H1 (cell line): Measurements from ENCODE around the gene GPR63. TPM values are rescaled to one million over a fixed set of nuclear protein-coding genes. Genes with fewer than 3 reads are reported as not detected.

Source experiments
- CTCF ChIA-PET: fragments of 300-600 bp; sonication (Branson Sonifier 250); formaldehyde crosslinking; loops from one replicate; lab custom pipeline; 2021; ENCODE audit not compliant: partially characterized antibody; lab: Charles Lee
- POLR2A ChIA-PET: fragments of 300-600 bp; sonication (Branson Sonifier 250); formaldehyde crosslinking; loops from one replicate; lab custom pipeline; 2021; ENCODE audit warnings: inconsistent platforms; ENCODE audit not compliant: partially characterized antibody; lab: Charles Lee
- DNase-seq, 2 experiments: peaks; one replicate each; pipeline versions ENCODE4 v3.0.0 to v3.0.0-alpha.2; 2010 to 2022; ENCODE audit warnings: low spot score in 2 of 2, low read depth in 1 of 2, mixed read lengths in 1 of 2
- FAIRE-seq: peaks from 2 replicates; lab custom pipeline; 2011; peaks lifted over from hg19 to GRCh38; lab: Jason Lieb, UNC
- H2AFZ ChIP-seq: 2 replicates; pipeline ENCODE4 v1.8.1; 2012; ENCODE audit warnings: low read length, inconsistent platforms
- H2AK5ac ChIP-seq: 2 replicates; pipeline ENCODE4 v1.6.1; 2013; ENCODE audit warnings: low read depth, low read length
- H2BK120ac ChIP-seq: replicated peaks from 2 replicates; pipeline ENCODE3; 2013; ENCODE audit warnings: low read depth, low read length, inconsistent platforms
- H2BK12ac ChIP-seq: 2 replicates; pipeline ENCODE4 v1.6.1; 2013; ENCODE audit warnings: low read depth, low read length
- H2BK15ac ChIP-seq: 2 replicates; pipeline ENCODE4 v1.6.1; 2013; ENCODE audit warnings: low read length
- H2BK20ac ChIP-seq: 2 replicates; pipeline ENCODE4 v1.6.1; 2013; ENCODE audit warnings: low read length
- H2BK5ac ChIP-seq: 2 replicates; pipeline ENCODE4 v1.6.1; 2013; ENCODE audit warnings: low read depth, low read length
- H3K14ac ChIP-seq: 2 replicates; pipeline ENCODE4 v1.6.1; 2013; ENCODE audit warnings: inconsistent platforms; ENCODE audit not compliant: insufficient read length
- H3K18ac ChIP-seq: 2 replicates; pipeline ENCODE4 v1.6.1; 2013; ENCODE audit warnings: low read length; ENCODE audit errors: extremely low read depth
- H3K23ac ChIP-seq: 2 replicates; pipeline ENCODE4 v1.6.1; 2013; ENCODE audit warnings: inconsistent platforms; ENCODE audit not compliant: insufficient read length
- H3K23me2 ChIP-seq: 2 replicates; pipeline ENCODE4 v1.6.1; 2013; ENCODE audit warnings: low read depth, low read length
- H3K27ac ChIP-seq: 2 replicates; pipeline ENCODE4 v1.6.1; 2011; ENCODE audit warnings: low read depth, low read length, inconsistent platforms
- H3K27me3 ChIP-seq, 4 experiments: replicated peaks in 1 of 4; 1 replicate in 1 of 4; 2 replicates in 3 of 4; pipeline versions ENCODE4 v1.6.1 to v1.8.1; 2011 to 2013; ENCODE audit warnings: low read length in 3 of 4, mild to moderate bottlenecking in 3 of 4, inconsistent platforms in 2 of 4, mixed read lengths in 2 of 4, moderate library complexity in 1 of 4; ENCODE audit not compliant: control insufficient read depth in 3 of 4, insufficient read depth in 3 of 4; ENCODE audit errors: extremely low read depth in 1 of 4
- H3K36me3 ChIP-seq, 4 experiments: 2 replicates each; pipeline versions ENCODE4 v1.6.1 to v1.8.1; 2011 to 2013; ENCODE audit warnings: mild to moderate bottlenecking in 4 of 4, low read length in 3 of 4, moderate library complexity in 2 of 4, control low read depth in 1 of 4, inconsistent platforms in 1 of 4; ENCODE audit not compliant: insufficient read depth in 4 of 4, control insufficient read depth in 2 of 4
- H3K4ac ChIP-seq: replicated peaks from 2 replicates; pipeline ENCODE3; 2013; ENCODE audit warnings: low read length, low read depth, mixed read lengths, inconsistent platforms; ENCODE audit not compliant: insufficient read length
- H3K4me1 ChIP-seq, 4 experiments: replicated peaks in 1 of 4; 1 replicate in 1 of 4; 2 replicates in 3 of 4; pipeline versions ENCODE4 v1.6.1 to v1.8.1; 2011 to 2013; ENCODE audit warnings: low read length in 3 of 4, inconsistent platforms in 2 of 4, mixed read lengths in 1 of 4; ENCODE audit not compliant: insufficient read depth in 4 of 4, control insufficient read depth in 3 of 4
- H3K4me2 ChIP-seq, 2 experiments: 2 replicates each; pipeline versions ENCODE4 v1.6.1 to v1.8.1; 2011 to 2013; ENCODE audit warnings: low read depth in 2 of 2, low read length in 2 of 2, control low read depth in 1 of 2, inconsistent platforms in 1 of 2, mild to moderate bottlenecking in 1 of 2; ENCODE audit not compliant: insufficient read depth in 1 of 2
- H3K4me3 ChIP-seq, 4 experiments: fragments of 200-600, 300-600 bp in 1 of 4; sonication (generic), shearing (Covaris generic), sonication (Bioruptor Twin) in 1 of 4; 2 replicates each; pipeline versions ENCODE4 v1.5.1 to v1.8.1; 2011 to 2016; ENCODE audit warnings: low read length in 4 of 4, low read depth in 3 of 4, control low read depth in 2 of 4, inconsistent platforms in 2 of 4, mild to moderate bottlenecking in 2 of 4, mixed read lengths in 1 of 4, moderate library complexity in 1 of 4; ENCODE audit not compliant: insufficient read depth in 2 of 4; ENCODE audit errors: extremely low read depth in 1 of 4
- H3K56ac ChIP-seq: replicated peaks from 2 replicates; pipeline ENCODE3; 2013; ENCODE audit warnings: low read depth, mild to moderate bottlenecking, mixed read lengths, low read length, inconsistent platforms; ENCODE audit not compliant: insufficient read length
- H3K79me1 ChIP-seq: 2 replicates; pipeline ENCODE4 v1.6.1; 2013; ENCODE audit warnings: low read depth, low read length, control low read depth
- H3K79me2 ChIP-seq, 2 experiments: 2 replicates each; pipeline versions ENCODE4 v1.6.1 to v1.8.1; 2012 to 2013; ENCODE audit warnings: low read length in 2 of 2, mild to moderate bottlenecking in 2 of 2, inconsistent platforms in 1 of 2; ENCODE audit not compliant: insufficient read depth in 2 of 2, control insufficient read depth in 1 of 2
- H3K9ac ChIP-seq, 4 experiments: replicated peaks in 1 of 4; 1 replicate in 1 of 4; 2 replicates in 3 of 4; pipeline versions ENCODE4 v1.6.1 to v1.8.1; 2011 to 2013; ENCODE audit warnings: low read depth in 3 of 4, low read length in 3 of 4, control low read depth in 2 of 4, mild to moderate bottlenecking in 2 of 4, moderate library complexity in 2 of 4, inconsistent platforms in 1 of 4; ENCODE audit errors: extremely low read depth in 1 of 4
- H3K9me3 ChIP-seq, 2 experiments: 2 replicates each; pipeline versions ENCODE4 v1.6.1 to v1.8.1; 2012 to 2013; ENCODE audit warnings: mild to moderate bottlenecking in 2 of 2, moderate library complexity in 2 of 2, control low read depth in 1 of 2, inconsistent platforms in 1 of 2, low read depth in 1 of 2, low read length in 1 of 2, mixed read lengths in 1 of 2; ENCODE audit not compliant: insufficient read depth in 2 of 2
- H4K20me1 ChIP-seq, 2 experiments: replicated peaks in 1 of 2; 2 replicates each; pipeline versions ENCODE3 to v1.8.1; 2011 to 2013; ENCODE audit warnings: inconsistent platforms in 2 of 2, low read length in 2 of 2, mild to moderate bottlenecking in 1 of 2; ENCODE audit not compliant: insufficient read depth in 2 of 2, control insufficient read depth in 1 of 2
- H4K5ac ChIP-seq: 2 replicates; pipeline ENCODE4 v1.6.1; 2013; ENCODE audit warnings: low read length, low read depth, mixed read lengths, inconsistent platforms; ENCODE audit not compliant: insufficient read length
- H4K8ac ChIP-seq: 2 replicates; pipeline ENCODE4 v1.8.0; 2013; ENCODE audit warnings: mild to moderate bottlenecking, moderate library complexity, low read length, inconsistent platforms; ENCODE audit not compliant: insufficient read depth; ENCODE audit errors: extremely low read depth
- H4K91ac ChIP-seq: replicated peaks from 2 replicates; pipeline ENCODE3; 2013; ENCODE audit warnings: low read length, mixed read lengths, inconsistent platforms; ENCODE audit not compliant: insufficient read length
- BCL11A ChIP-seq, 2 experiments: IDR thresholded peaks; one replicate each; pipeline ENCODE4 v1.6.1; 2011; ENCODE audit warnings: low read depth in 2 of 2, low read length in 2 of 2, mild to moderate bottlenecking in 2 of 2
- CEBPB ChIP-seq: IDR thresholded peaks from 2 replicates; pipeline ENCODE4 v1.6.1; 2012; ENCODE audit warnings: low read depth, low read length
- EP300 ChIP-seq, 2 experiments: IDR thresholded peaks; 1 replicate in 1 of 2; 2 replicates in 1 of 2; pipeline ENCODE4 v1.6.1; 2011 to 2012; ENCODE audit warnings: low read depth in 2 of 2, low read length in 2 of 2, mild to moderate bottlenecking in 2 of 2, borderline replicate concordance in 1 of 2, inconsistent platforms in 1 of 2, moderate library complexity in 1 of 2
- EZH2 ChIP-seq: fragments of 200-600 bp; sonication (generic); IDR thresholded peaks from 2 replicates; pipeline ENCODE4 v1.7.1; 2012; ENCODE audit warnings: low read depth, mild to moderate bottlenecking, moderate library complexity, low read length, inconsistent platforms; ENCODE audit not compliant: severe bottlenecking
- RFX5 ChIP-seq: IDR thresholded peaks from 2 replicates; pipeline ENCODE4 v1.6.1; 2011; ENCODE audit warnings: low read depth, low read length, improper control_type of control experiment, borderline replicate concordance
- YY1 ChIP-seq: IDR thresholded peaks from 2 replicates; pipeline ENCODE4 v1.6.1; 2011; ENCODE audit warnings: low read depth, mild to moderate bottlenecking, low read length
- WGBS, 2 experiments: shearing (Covaris generic) in 1 of 2; methylation state at CpG; one replicate each; pipeline versions ENCODE4 v1.1.6 to v1.1.7; 2013 to 2015; ENCODE audit warnings: low lambda C conversion rate in 2 of 2, mixed read lengths in 2 of 2, inconsistent platforms in 1 of 2, low coverage in 1 of 2, missing lambda C conversion rate in 1 of 2; ENCODE audit not compliant: insufficient replicate concordance in 2 of 2, insufficient coverage in 1 of 2, insufficient read length in 1 of 2; ENCODE audit errors: extremely low coverage in 1 of 2, missing lambda C conversion rate in 1 of 2; 5-methylcytosine and 5-hydroxymethylcytosine counted together
- polyA plus RNA-seq, 7 experiments: library from polyadenylated mRNA; depleted of rRNA in 3 of 7; stranded (reverse) in 5 of 7; unstranded in 2 of 7; fragments of >200 nt in 5 of 7; fragments of 200-250 nt in 2 of 7; gene quantifications; 1 replicate in 5 of 7; 2 replicates in 1 of 7; 4 replicates in 1 of 7; pipeline versions ENCODE4 v1.2.1 to v1.2.3, GENCODE V29; 2011 to 2013; ENCODE audit warnings: missing spikeins in 2 of 7, mixed read lengths in 2 of 7
- total RNA-seq: library from RNA; stranded (reverse); fragmentation: NEBNext Ultra II Directional; extraction: Animal tissue kit (Norgen Biotek cat#: 25700); gene quantifications from 2 replicates; pipeline ENCODE4 v1.2.1, GENCODE V29; 2021

Gene GPR63
- total and polyA plus RNA-seq, 2 of the 8 experiments (the other 6 are each of a cell fraction or from before 2014, with no cell fraction given) = 6.1 to 11.6 TPM

DNA sequence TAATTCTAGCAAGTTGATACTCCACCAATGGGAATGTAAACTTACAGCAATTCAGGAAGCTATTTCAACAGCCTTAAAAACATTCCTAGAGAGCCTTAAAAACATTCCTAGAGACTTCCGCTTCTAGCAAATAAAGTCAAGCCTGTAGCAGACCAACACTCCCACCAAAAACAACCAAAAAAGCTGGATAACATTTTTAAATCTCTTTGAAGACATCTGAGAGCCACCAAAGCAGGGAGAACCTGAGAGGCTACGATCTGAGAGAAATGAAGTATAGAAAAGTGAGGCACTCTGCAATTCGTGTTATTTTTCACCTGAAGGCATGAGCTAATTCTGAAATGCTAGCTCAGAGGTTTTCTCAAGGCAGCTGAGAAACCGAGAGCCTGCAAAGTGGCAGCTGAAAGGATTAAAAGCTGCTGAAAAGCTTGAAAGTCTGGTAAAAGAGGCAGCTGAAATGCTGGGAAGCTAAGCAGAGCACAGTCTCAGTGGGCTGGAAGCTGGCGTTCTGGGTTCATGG is 20.9 kb downstream of the GPR63 start:
- Histone ChIP-seq H3K56ac (no peak overlapping the region), H3K79me1 (no peaks in the 10 kb centered on the region), H3K79me2 (peaks cover 0 to 87% of the 10 kb centered on the region in 2 experiments; a peak in 3 of 4 replicates), H4K91ac (no peak overlapping the region), H3K4me3 (no peak overlapping the region; a peak in 1 of 8 replicates), H3K18ac (0 out of 2 replicates have a peak overlapping the region, but pooled peaks have one; percentile 40), H3K27me3 (no peaks in the 10 kb centered on the region), H2BK120ac (no peak overlapping the region), H3K4ac (no peak overlapping the region), H2AK5ac (no peak overlapping the region), H3K14ac (no peak overlapping the region), H4K5ac (no peak overlapping the region), H3K4me1 (peaks cover 0 to 5% (median 1%) of the 10 kb centered on the region in 4 experiments; a peak in 3 of 7 replicates), H3K23me2 (no peaks in the 10 kb centered on the region), H3K4me2 (peak overlapping the region; percentile 9 to 64), H2BK12ac (peak overlapping the region; percentile 75; the same call in 1 of the 2 replicates), H3K9ac (no peak overlapping the region), H3K23ac (no peak overlapping the region), H2BK5ac (peak overlapping the region; percentile 5; the same call in 1 of the 2 replicates), H4K8ac (no peak overlapping the region), H2BK15ac (no peak overlapping the region), H3K36me3 (no peaks in the 10 kb centered on the region), H2AFZ (no peak overlapping the region), H2BK20ac (no peak overlapping the region), H4K20me1 (peaks cover 0 to 3% of the 10 kb centered on the region in 2 experiments), H3K27ac (no peak overlapping the region), H3K9me3 (no peaks in the 10 kb centered on the region; a peak in 1 of 4 replicates)
- no peak for DNase-seq
- FAIRE-seq = peak; percentile 36
- TF ChIP-seq CEBPB (0 out of 2 replicates have a peak, but pooled peaks have one; percentile 29), EZH2 (no peak), EP300 (IDR thresholded peaks at IDR 0.05; ENCODE audit: borderline replicate concordance in 1 of 2, low read depth in 2 of 2, low read length in 2 of 2) (no peak), RFX5 (no peak), YY1 (no peak), BCL11A (IDR thresholded peaks at IDR 0.05; ENCODE audit: low read depth in 2 of 2, low read length in 2 of 2) (no peak)
- 47% methylated on average over 5 of the region's 5 CpGs; no CpG with 5 or more reads in 1 of the 2 experiments for WGBS, 2 experiments
- ChIA-PET CTCF (interaction anchor here (1.1 to 1.5 kb wide), 2 partner anchors 82 to 189 kb away, joined by 3 to 5 read pairs; partner anchors contain the start of gene NDUFAF4), POLR2A (interaction anchor here (1.1 to 1.3 kb wide), 3 partner anchors 15 to 32 kb away, joined by 3 to 10 read pairs (median 4); partner anchors contain the start of gene GPR63)
